K562 treated with DMSO at 1 percent for 12 hours (cell line): Measurements from ENCODE around the gene FCGR2B. TPM values are rescaled to one million over a fixed set of nuclear protein-coding genes. Genes with fewer than 3 reads are reported as not detected.

Experiments used
- total RNA-seq: library from RNA; unstranded; fragments of 300-600 nt; gene quantifications from 2 replicates; pipeline ENCODE4 v1.2.3, GENCODE V29; 2022; ENCODE audit not compliant: insufficient read depth

The FCGR2B gene
- total RNA-seq, result 8.8 and 15.3 TPM in 2 replicates

GRCh38 chr1:161662684-161663339 is at the start of gene FCGR2B:
Gene FCGR2B, plus strand, starts transcription at chr1:161663143. Its CDS starts 99 bp downstream, at chr1:161663242.

GRCh38 chr1:161631076-161631475 is 31.9 kb upstream of the FCGR2B start, which contains the start of gene FCGR3B:
Gene FCGR3B, minus strand, starts transcription at chr1:161631176. Its CDS starts 82 bp downstream, at chr1:161631094.

DNA sequence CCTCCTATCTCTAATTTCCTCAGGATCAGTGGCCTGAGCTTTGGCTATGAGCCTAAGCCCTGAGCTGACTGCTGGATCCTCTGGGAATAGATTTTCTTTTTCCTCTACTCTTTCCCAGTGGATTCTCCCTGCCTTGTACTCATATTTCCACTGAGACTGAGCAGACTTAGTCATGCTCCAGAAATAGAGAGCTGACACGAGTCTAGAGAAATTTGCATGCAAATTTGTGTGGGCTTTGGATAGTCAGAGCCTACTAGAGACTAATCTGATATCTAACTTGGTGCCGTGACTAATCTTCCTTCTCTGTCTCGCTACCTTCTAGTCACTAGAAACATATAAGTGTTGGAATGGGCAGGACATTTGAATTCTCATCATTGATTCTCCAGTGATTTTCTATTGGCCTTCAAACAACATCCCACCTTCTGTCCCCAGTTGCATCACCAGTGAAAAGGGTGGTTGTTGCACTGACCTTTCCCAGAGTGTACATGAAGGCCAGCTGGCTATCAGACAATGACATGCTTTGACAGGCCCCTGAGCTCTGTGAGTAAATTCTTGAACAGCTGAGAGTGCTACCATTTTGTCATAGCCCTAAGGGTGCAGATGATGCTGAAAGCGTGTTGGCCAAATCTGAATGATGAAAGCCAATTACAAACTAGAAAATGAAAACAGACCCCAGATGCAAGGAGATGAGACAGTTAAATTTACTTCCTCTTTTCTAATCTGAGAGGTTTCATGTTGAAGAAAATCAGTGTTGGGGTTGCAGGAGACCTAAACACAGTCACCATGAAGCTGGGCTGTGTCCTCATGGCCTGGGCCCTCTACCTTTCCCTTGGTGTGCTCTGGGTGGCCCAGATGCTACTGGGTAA is 43.8 kb downstream of the FCGR2B start, which contains the start of gene FCRLA:
Gene FCRLA (plus strand): TSS at position 748 of the 866 bp plus-strand sequence. CDS start 36 bp downstream, at position 784.

GRCh38 chr1:161720956-161721737 is 58.2 kb downstream of the FCGR2B start, which contains the start of gene FCRLB:
Gene FCRLB, plus strand, starts transcription at chr1:161721544. Its CDS starts 1,129 bp downstream, at chr1:161722673.

Other genes starting within 250 kb of the FCGR2B start
- 45.8 and 91.4 TPM in 2 replicates for gene FCGR2A, start 157.7 kb upstream of the FCGR2B start, total RNA-seq
- gene HSPA6, start 138.6 kb upstream of the FCGR2B start, total RNA-seq, result 8.4 and 11.5 TPM in 2 replicates
- gene FCGR3A, start 113.3 kb upstream of the FCGR2B start, total RNA-seq, result not detected in 2 replicates
- 0.32 TPM in 1 of 2 replicates, not detected in the other for gene FCGR3B, start 32.0 kb upstream of the FCGR2B start, total RNA-seq
- 8.9 and 12.0 TPM in 2 replicates for gene FCRLA, start 44.1 kb downstream of the FCGR2B start, total RNA-seq
- gene FCRLB, start 58.4 kb downstream of the FCGR2B start, total RNA-seq, result 1.6 and 2.7 TPM in 2 replicates
- 44.2 and 45.4 TPM in 2 replicates for gene DUSP12, start 86.6 kb downstream of the FCGR2B start, total RNA-seq
- gene ATF6, start 103.2 kb downstream of the FCGR2B start, total RNA-seq, result 8.7 and 29.0 TPM in 2 replicates